GM21515 (cell line): ENCODE results near the gene KHDRBS2.
"Not testable (repeated sequence)": the region's sequence is repeated elsewhere in the genome, so short reads cannot be mapped to it uniquely, and the experiment has no call there.

Experiments used
- ATAC-seq: cut with Tn5 transposase; IDR thresholded peaks from one replicate; pipeline ENCODE4 v1.9.1; 2021; ENCODE audit not compliant: unreplicated experiment

Gene KHDRBS2

DNA sequence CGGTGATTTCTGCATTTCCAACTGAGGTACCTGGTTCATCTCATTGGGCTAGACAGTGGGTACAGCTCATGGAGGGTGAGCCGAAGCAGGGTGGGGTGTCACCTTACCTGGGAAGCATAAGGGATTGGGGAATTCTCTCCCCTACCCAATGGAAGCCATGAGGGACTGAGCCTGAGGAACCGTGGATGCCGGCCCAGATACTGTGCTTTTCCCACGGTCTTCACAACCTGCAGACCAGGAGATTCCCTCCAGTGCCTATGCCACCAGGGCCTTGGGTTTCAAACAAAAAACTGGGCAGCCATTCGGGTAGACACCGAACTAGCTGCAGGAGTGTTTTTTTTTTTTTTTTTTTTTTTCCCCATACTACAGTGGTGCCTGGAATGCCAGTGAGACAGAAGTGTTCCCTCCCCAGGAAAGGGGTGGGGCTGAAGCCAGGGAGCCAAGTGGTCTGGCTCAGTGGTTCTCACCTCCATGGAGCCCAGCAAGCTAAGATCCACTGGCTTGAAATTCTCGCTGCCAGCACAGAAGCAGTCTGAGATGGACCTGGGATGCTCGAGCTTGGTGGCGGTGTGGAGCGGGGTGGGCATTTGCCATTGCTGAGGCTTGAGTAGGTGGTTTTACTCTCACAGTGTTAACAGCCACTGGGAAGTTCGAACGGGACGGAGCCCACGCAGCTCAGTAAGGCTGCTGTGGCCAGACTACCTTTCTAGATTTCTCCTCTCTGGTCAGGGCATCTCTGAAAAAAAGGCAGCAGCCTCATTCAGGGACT lies 416.2 kb downstream of the KHDRBS2 start:
- no peak for ATAC-seq

DNA sequence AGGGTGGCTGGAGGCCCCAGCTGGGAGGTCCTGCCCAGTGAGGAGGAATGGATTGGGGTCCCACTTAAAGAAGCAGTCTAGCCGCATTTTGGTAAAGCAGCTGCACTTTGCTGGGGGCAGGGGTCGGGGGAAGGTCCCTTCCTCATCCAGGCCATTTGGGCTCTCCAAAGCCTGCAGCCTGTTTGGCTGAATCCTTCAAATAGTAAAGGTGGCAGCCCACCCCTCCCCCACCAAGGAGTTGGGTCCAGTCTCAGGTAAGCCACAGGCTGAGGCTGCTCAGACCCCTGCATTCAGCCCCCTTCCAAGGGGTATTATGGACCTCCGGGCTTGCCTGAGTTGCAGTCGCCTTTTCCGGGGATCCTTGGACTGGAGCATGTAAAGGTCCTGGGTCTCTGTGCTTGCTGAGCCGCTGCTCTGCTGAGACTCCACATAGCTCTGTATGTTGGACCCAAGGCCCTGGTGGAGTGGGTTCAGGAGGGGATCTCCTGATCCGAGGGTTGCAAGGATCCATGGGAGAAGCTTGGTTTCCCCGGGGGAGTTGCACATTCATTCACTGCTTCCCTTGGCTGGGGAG lies 417.4 kb downstream of the KHDRBS2 start:
- no peak for ATAC-seq

DNA sequence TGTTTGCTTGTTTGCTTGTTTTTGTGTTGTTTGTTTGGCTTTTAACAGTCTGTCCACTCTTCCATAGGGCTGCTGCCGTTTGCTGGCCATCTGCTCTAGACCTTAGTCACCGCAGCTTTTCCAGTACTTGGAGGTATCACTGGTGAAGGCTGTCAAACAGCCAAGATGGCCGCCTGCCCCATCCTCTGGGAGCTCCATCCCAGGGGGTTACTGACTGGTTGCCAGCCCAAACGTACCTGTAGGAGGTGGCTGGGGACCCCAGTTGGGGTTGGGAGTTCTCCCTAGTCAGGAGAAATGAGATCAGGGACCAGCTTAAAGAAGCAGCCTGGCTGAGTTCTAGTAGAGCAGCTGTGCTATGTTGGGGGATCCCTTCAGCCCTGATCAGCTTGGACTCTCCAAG lies 418.4 kb downstream of the KHDRBS2 start:
- ATAC-seq, result no peak

DNA sequence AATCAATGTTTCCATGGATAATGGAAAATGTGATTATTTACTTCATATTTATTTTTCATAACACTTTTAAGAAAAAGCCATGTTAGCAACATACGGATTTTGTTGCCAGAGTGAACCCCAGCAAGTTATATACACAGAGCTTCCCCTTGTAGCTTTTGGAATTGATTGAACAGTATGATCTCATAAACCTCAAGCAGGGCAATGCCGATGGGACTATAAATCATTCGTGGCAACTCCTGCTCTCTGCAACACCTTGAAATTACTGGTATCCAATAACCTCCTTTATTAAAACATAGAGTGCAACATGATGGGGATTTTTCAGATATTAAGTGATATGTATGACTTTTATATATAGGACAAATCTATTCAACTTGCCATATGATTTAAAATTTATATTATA lies 428.5 kb downstream of the KHDRBS2 start:
- no peak for ATAC-seq

DNA sequence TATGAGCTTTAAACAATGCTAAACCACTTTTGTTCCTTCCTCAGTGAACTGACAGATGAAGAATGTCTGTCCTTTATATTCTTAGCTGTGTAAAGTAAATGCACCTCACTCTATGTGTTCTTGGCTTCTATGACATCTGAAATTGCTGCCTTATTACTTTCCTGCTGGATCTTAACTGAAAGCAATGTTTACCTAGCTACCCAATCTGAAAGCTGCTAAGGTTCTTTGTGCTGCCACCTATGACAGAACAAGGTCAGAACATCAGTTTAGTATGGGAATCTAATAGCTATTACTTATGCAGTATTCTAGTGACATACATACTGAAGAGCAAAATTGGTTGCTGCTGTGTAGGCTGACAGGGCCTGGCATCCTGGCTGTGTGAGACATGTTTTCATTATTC lies 444.1 kb downstream of the KHDRBS2 start:
- ATAC-seq, result no peak

DNA sequence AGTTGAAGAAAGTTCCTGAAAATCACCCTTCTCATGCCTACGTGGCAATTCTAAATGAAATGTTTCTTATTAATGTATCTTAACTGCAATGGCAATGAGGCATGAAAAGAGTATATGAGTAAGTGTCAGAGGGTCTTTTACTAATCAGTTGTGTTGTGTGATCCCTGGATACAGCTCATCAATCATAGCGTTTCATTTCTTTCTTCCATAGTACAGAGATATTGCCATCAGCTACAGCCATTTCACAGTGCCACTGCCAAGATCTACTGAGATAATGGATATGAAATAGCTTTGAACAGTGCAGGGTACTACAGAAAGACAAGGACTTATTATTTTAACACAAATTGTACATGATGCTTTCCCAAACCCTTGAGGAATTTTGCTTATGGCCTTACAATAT lies 450.8 kb downstream of the KHDRBS2 start:
- ATAC-seq, result no peak

DNA sequence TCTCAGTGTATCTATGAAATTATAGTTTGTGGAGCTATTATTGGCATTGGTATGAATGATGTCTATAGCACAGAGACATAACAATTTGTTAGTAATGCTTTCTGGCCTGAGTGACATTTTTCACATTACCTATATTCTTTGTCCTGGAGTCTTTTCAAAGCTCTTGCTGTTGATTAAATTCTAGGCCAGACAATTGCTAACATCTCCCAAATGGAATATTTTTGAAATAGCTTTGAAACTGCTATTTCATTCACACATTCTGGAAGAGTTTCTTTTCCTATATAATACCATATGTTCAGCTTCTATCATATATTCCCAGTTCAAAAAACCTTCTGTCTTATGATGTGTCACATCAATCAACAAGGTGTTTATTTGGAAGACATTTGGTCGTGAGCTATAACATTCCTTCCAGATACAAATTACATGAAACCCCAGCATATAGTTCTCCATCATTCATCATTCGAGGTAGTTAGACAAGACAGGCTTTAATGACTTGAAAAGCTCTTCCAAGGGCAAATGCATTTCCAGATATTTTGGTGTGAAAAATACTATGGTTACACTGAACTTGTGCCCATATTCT lies 452.8 kb downstream of the KHDRBS2 start:
- ATAC-seq, result no peak

DNA sequence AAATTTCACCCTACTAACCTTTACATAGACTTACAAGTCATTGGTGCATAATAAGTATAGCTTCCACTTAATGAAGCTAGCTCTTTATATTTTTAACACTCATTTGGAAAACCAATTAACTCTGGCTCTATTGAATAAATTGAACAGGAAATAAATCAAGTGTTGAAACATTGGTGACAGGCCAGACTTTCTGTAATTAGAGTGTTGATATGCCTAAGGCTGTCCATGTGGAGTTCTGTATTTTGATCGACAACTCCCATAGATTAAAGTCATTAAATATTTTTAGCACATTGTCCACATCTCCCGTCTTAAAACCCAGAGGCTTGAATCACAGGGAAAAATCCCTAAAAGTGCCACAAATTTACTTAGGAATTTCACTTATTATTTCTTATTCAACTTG lies 468.3 kb downstream of the KHDRBS2 start:
- no peak for ATAC-seq

DNA sequence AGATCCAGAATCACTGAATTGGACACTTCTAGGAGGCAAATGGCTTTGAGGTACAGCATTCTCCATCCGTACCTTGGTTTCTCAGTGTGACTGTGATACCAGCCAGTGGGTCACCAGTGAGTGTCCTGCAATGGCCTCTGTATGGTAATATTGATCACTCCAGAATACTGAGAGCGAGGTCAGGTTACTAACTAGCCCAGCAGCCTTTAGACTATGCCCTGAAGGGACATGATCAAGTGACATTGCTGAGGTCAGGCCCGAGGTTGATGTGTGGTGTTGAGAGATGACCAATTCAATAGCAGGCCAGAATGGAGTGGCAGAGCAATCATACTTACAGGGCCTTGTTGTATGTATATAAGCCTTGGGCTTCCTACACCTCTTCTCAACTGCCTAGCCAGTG lies 476.0 kb downstream of the KHDRBS2 start:
- ATAC-seq, result no peak

DNA sequence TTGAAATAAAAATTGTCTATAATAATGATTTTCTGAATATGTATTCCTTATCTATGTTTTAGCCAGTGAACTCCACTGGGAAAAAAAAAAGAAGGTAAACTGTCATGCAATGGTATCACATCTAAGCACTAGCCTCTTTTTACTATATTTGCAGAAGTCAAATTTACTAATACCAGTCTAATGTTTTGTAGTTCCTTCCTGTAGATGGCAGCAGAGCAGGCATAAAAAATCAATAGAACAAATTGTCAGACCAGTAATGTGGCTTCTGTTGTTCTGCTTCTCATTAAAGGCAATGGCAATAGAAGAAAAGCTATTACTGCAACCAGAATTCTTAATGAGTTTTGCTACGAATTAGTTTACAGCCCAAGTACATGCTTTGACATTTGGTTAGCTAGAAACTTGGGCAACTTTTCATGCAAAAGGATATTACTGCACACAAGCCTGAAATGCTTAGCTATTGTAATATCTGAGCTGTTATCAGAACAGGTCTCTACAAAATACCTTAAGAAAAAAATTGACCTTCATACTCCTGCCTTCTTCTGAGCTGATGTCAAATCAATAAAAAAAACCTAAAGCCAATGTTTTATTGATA lies 476.9 kb downstream of the KHDRBS2 start:
- no peak for ATAC-seq

DNA sequence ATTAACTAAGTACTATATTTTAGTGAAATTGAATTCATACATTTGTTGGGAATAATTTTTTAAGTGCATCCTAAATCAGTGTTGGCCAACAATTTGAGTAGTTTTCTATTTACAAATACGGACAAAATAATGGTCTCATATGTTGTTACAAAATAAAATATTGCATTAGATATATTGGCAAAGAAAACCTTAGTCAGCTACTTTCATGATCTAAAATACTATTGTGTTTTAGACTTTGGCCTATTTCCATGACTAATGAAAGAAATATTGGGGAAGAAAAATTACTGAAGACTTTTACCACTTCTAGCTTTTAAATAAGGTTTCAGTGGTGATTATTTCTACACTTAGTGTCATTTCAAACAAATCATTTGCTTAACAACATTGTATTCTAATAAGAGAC lies 498.0 kb downstream of the KHDRBS2 start:
- no peak for ATAC-seq

DNA sequence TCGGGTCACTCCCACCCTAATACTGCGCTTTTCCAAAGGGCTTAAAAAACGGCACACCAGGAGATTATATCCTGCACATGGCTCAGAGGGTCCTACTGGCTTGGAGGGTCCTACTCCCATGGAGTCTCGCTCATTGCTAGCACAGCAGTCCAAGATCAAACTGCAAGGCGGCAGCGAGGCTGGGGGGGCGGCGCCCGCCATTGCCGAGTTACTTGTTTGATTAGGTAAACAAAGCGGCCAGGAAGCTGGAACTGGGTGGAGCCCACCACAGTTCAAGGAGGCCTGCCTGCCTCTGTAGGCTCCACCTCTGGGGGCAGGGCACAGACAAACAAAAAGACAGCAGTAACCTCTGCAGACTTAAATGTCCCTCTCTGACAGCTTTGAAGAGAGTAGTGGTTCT lies 516.6 kb downstream of the KHDRBS2 start:
- not testable (repeated sequence) for ATAC-seq

DNA sequence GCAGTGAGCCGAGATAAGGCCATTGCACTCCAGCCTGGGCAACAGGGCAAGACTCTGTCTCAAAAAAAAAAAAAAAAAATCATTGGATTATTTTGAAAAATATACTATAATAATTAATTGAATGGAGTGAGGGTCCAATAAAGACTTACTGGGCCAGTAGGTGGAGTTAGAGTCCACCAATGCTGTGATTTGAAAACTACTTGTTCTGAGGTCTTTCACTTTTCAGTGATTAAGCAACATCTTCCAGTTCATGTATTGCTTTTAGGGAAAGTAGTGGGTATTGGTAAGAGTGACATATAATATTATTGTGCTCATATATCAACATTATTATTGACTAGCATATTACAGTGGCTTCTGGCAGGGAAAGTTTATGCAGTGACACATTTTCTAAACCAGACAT lies 530.3 kb downstream of the KHDRBS2 start:
- no peak for ATAC-seq

DNA sequence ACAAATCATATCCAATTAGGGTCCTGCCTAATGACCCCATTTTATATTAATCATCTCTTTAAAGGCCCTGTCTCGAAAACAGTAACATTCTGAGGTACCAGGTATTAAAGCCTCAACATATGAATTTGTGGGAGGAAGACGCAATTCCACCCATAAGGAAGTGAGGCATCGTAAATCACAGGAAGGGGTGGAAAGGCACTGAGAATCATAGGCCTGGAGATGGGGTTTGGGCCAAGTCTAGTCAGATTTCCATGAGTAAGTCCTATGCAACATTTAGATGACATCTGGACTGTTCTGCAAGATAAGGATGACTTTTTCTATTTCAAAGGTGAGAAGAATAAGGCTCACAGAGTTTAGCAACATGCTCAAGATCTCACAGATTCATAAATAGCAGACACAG lies 534.0 kb downstream of the KHDRBS2 start:
- no peak for ATAC-seq

DNA sequence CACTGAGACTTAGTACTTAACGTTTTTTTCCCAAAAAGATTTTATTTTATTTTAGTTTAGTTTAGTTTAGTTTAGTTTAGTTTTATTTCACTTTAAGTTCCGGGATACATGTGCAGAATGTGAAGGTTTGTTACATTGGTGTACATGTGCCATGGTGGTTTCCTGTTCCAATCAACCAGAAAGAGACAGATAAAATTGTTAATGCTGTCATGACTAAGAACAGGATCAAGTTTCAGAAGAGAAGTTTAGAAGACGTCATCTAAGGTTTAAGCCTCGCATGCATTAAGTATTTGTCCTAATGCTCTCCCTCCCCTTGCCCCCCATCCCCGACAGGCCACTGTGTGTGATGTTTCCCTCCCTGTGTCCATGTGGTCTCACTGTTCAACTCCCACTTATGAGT lies 540.0 kb downstream of the KHDRBS2 start:
- ATAC-seq, result no peak

DNA sequence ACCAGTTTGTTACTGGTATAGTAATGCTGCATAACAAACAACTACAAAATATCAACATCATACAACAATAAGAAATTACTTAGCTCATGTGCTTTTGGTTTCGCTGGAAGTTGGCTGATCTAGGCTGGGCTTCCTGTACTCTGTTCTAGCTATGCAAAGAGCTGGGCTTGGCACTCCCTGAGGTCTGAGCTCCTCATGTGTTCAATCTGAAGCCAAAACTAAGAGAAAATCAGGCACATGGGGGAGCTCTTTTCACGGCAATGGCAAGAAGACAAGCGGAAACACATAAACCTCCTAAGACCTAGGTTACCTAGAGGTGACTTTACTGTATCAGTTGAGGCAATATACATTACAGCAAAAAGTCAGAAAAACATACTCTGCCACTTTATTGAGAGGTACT lies 574.2 kb downstream of the KHDRBS2 start:
- no peak for ATAC-seq

DNA sequence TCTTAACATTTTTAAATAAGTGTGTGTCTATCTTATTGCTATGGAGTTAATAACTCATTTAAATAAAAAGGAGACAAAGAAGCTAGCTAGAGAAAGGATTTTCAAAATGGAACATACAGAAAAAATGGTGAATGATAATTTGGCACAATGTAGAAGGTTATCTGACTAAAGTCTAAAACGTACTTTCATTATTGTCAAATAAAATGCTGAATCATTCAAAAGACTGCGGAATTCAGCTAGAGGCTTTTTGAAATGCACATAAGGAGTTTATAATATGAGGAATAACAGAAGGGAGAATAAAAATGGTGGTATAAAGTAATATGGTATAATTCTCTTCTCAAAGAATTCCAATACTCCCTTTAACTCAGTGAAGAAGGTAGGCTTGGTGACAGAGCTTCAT lies 597.9 kb downstream of the KHDRBS2 start:
- ATAC-seq, result no peak

DNA sequence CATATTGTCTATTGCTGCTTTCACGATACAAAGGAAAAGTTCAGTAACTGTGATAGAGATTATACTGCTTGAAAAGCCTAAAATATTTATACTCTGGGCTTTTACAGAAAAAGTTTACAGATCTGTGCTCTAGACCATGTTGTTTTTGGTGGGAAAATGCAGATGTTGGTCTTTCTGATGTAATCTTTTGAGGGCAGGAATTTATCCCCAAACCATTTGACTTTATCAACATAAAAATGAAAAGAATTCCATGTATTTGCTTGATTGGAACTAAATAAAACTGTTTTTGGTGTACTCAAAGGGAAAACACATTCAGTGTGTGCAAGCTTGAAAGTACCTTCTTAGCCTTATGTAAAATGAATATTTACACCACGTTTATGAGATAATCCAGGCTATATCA lies 603.5 kb downstream of the KHDRBS2 start:
- no peak for ATAC-seq

DNA sequence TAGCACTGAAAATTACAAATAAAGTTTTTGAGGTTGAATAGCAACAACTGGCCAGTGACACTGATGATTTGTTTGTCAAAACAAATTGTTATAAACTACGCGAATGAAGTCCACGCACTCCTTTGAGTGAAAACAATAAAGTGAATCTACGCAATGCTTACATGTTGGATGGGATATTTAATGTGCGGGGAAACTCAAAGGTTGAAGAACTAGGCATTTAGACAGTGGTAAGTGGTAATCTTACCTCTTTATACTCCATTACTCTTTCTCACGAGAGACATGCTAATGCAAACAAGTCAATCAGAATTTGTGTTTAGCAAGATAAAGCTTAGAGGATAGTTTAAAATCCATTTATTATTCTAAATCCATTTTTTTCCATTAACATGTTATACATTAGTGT lies 606.4 kb downstream of the KHDRBS2 start:
- ATAC-seq, result no peak

DNA sequence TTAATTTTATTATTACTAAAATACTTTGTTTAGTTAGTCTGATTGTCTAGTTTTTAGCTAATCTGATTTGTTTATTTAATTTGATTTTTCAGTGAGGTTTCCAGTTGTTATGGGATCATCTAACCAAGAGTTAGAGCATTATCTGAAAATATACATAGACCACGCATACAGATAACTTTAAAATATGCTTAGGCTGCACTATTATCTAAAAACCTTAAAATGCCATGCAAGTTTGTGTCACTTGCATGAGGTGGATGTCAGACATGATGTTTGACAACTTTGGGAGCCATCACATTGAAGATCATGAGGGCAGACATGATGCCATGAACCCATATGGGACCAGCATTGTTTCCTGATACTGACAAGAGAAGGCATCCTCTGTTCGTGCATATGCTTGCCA lies 610.3 kb downstream of the KHDRBS2 start:
- ATAC-seq, result no peak

DNA sequence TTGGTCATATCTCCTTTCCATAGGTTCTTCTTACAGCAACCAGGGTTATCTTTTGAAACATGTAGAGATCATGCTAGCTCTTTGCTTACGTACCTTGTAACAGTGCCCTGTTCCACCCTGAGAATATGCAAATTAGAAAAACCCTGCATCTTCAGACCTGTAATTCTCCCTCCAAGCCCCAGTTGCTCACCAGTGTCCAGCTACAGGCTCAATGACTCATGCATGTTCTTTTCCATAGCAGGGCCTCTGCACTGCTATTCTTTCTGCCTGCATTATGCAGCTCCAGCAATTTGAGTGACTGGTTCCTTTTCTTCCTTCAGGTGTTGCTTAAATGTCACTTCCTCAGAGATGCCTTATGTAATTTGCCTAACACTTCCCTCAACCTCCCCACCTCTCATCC lies 636.2 kb downstream of the KHDRBS2 start:
- ATAC-seq, result no peak

DNA sequence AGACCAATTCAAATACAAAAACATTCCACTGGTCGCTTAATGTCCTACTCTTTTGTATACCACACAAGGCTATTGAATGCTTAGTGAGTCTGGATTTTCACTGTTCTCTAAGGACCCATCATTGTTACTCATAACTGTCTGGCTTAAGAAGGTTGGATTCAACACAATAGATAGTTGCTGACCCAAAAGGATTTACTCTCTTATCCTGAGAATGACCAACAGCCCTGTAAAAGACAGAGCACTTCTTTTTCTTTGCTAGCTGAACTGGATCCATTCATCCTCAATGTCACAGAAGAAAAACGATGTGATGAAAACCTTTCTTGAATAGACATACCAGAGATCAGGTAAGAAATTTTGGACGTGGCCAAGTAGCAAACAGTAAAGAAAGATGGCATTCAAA lies 645.6 kb downstream of the KHDRBS2 start:
- no peak for ATAC-seq
